NCI-H1694 treated with DMSO at 0.1 percent for 48 hours (cell line): Measurements from ENCODE around the gene IQCC.
"Not testable (repeated sequence)": the region's sequence is repeated elsewhere in the genome, so short reads cannot be mapped to it uniquely, and the experiment has no call there.

ENCODE experiments used
- DNase-seq: peaks from one replicate; lab custom pipeline; 2025; lab: John Stamatoyannopoulos, UW

Gene IQCC

GRCh38 chr1:32205401-32206370 lies at the start of gene IQCC:
TSS of gene IQCC (plus strand) at chr1:32205671. CDS start at chr1:32205682, 11 bp downstream.
- DNase-seq, result peak; percentile 49

DNA sequence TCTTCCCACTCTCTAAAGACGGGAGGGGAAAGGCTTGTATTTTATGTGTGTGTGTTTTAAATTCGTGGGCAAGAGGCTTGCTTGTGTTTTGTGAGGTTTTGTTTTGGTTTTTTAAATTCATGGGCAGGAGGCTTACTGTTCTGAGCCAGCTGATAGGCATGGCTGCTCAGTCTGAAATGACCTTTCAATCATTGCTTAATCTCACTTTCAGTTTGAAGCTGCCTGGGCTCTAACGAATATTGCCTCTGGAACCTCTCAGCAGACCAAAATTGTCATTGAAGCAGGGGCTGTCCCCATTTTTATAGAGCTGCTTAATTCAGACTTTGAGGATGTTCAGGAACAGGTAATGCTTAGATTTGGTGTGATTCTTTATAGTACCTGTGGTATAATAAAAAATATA lies 46.3 kb upstream of the IQCC start:
- no peak for DNase-seq

DNA sequence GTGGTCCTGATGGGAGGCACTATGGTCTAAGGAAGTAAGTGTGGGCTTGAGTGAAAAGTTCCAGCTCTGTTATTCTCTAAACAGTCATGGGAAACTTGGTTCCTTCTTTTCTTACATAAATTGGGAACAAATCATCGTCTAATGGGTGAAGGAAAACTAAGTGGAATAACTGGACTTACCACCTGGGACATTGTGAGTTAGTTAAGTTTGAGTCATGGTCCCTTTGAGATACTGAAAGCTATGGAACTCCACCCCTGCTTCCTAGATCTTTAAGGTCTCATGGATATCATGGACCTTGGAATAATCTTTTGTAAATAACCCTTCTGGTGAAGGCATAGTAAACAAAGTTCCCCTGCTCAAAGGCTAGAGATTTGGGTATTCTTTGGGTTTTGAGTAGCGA lies 42.1 kb upstream of the IQCC start:
- DNase-seq, result no peak

- not testable (repeated sequence) for DNase-seq
Measured at GRCh38 chr1:32165633-32166032, 39.8 kb upstream of the IQCC start.

GRCh38 chr1:32170991-32171390 lies 34.5 kb upstream of the IQCC start:
- no peak for DNase-seq

DNA sequence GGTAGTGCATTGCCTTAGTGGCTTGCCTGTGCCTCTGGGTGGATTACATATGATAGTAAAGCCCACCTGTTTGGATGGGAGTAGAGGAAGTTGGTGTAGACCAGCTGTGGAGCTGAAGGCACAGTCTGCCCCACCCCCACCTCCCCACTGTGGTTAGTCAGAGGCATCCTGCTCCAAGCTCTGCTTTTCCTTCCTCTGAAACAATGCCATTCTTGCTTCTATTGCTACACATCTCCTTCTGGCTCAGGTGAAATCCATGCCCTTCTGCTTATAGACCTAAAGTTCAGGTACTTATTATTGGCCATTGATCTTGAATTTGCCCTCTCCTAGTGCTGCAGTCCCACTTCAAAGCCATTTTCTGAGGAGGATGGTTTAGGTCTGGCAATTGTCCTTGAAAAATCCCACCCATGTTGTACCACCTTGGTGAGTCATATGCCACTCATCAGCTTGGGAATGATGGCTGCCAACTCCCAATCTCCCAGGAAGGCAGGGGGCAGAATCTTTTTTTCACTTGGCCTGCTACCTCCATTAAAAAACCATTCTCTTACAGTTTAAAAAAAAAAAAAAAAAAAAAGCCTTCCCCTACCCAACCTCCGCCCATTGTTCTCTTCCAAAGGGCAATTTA lies 32.7 kb upstream of the IQCC start:
- DNase-seq, result no peak

DNA sequence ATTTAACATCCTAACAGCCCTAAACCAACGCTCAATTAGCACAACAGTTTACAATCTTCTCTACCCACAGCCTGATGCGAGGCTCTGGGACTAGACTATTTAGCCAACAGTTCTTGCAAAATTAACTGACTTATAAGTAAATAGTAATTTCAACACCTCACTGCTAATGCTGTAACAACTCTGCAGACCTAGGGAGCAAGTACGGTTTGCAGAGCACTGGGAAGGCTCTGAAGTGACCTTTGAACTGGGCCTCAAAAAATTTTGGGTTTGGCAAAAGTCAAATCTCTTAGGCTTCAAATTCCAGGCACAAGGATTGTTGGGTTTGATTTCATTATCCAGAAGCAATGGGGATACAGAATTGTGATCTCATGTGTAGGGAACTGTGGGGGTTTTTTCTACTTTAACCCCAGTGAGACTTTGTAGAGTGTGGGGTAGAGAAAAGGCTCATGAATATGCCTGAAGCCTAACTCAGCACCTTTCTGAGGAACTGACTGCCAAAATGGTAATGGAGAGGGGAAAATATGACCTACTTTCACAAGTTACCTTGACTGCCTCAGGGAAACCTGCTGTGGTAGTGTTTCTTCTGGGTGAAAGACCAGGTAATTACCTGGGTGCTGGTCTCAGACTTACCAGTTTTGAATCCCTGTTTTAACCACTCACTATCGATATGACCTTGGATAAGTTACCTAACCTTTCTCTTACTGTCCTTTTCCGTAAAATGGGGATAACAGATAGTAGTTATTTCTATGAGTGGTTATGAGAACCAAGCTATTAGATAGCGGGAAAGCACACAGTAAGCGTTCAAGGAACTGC lies 26.9 kb upstream of the IQCC start:
- no peak for DNase-seq

- no peak for DNase-seq
Measured at GRCh38 chr1:32179193-32179442, 26.4 kb upstream of the IQCC start.

DNA sequence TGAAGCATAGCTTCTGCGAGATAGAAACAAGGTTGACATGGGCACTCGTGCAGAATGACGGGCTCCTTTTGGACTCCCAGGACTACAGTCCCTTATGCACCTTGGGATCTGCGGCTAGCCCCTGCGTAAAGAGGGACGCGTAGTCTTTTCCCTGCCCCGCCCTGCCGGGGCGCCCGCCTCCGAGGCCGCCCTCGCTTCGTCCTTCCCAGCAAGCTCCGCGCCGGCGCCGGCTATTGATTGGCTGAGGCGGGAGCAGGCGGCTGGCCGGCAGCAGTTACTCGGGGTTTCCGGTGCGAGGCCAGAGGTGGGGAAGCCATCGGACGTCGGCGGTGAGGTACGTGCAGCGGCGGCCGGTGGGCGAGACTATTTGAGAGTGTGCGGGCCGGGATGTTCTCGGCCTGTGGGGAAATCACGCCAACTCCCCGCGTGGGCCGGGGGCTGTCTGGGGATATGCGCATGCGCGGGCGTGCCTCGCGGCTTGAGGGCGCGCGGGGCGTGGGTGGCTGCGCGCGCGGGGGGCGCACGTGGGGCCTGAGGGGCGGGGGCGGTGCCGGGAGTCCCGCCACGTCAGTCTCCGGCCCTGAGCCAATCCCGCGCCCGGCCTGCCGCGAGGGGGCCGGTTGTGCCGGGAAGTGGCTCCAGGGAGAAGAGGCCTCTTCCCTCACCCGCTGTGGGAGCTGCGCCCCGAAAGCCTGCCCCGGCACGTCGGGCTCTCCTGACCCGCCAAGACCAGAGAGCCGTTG lies 25.9 kb upstream of the IQCC start, which contains the start of gene TXLNA:
Gene TXLNA, plus strand, starts transcription at position 233 of the 743 bp plus-strand sequence. CDS start 671 bp downstream, outside the sequence.
- DNase-seq, result peak; percentile 66

- no peak for DNase-seq
Measured at GRCh38 chr1:32180186-32181060, 25.0 kb upstream of the IQCC start.

GRCh38 chr1:32181065-32181464 lies 24.4 kb upstream of the IQCC start:
- DNase-seq, result no peak

- DNase-seq, result no peak
Measured at GRCh38 chr1:32181563-32181962, 23.9 kb upstream of the IQCC start.

DNA sequence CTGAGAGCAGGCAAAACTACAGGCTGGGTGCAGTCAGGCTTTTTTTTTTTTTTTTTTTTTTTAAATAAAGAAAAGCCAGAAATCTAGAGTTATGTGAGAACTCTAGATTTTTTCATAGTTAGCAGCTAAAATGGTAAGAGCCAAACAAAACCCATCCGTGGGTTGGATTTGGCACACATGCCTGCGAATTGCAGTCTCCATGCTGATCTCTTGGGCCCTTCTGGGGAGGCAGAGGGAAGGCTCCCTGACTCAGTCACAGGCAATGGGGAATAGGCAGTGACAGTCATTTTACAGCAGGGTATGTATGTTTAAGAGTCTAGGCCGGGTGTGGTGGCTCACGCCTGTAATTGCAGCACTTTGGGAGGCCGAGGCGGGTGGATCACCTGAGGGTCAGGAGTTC lies 23.4 kb upstream of the IQCC start:
- no peak for DNase-seq

DNA sequence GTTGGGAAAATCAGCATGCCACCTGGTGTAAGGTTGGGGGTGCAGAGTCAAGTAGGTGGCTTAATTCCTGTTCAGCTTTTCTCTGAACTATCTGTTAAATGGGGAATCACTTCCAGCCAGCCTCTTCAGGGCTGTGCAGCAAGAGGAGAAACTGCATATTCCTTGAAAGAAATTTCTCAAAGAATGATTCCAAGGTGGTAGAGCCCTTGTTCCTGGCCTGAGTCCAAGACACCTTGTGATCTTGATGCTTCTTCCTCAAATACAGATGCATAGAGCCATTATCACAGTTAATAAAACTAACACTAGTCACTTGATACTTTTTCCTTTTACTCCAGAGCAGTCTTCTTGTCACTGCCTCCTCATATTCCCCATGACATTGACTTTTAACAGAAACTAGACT lies 20.8 kb upstream of the IQCC start:
- DNase-seq, result no peak

- no peak for DNase-seq
Measured at GRCh38 chr1:32186077-32186476, 19.4 kb upstream of the IQCC start.

DNA sequence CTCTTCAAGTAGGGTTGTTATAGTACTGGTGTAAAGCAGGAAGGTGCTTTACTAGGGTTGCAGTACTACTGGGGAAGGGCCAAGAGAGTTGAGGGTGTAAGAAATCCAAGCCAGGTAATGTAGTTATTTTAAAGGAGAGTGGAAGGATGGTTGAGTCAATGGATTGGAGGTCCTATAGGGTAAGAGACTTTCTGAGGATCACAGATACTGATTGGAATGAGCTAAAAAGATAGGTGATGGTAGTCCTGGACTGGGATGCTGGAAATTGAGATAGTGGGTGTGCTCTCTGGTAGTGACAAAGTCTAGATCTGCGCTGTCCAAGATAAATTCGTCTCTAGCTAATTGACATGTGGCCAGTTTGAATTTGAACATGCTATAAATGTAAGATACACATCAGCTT lies 19.0 kb upstream of the IQCC start:
- no peak for DNase-seq

DNA sequence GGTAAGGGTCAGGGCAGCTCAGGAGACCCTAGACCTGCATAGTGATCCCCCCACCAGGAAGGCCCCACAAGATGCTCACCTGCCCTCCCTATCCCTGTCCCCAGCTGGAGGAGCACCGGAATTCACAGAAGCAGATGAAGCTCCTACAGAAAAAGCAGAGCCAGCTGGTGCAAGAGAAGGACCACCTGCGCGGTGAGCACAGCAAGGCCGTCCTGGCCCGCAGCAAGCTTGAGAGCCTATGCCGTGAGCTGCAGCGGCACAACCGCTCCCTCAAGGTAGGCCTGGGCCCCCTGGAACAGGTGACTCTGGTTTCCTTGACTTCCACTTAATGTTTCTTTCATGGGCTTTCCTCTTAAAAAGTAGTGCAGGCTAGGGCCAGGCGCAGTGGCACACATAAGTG lies 17.6 kb upstream of the IQCC start:
- no peak for DNase-seq

- DNase-seq, result no peak
Measured at GRCh38 chr1:32192220-32192948, 13.1 kb upstream of the IQCC start.

DNA sequence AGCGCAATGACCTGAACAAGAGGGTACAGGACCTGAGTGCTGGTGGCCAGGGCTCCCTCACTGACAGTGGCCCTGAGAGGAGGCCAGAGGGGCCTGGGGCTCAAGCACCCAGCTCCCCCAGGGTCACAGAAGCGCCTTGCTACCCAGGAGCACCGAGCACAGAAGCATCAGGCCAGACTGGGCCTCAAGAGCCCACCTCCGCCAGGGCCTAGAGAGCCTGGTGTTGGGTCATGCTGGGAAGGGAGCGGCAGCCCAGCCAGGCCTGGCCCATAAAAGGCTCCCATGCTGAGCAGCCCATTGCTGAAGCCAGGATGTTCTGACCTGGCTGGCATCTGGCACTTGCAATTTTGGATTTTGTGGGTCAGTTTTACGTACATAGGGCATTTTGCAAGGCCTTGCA lies 10.5 kb upstream of the IQCC start:
- no peak for DNase-seq

- no peak for DNase-seq
Measured at GRCh38 chr1:32195531-32195930, 9.9 kb upstream of the IQCC start.
